Skeletal muscle satellite cell (primary cell): ENCODE measurements around the gene SCAMP5.

Source experiments
- H3K27me3 ChIP-seq: 2 replicates; pipeline ENCODE4 v1.7.0; 2013; ENCODE audit warnings: low read length; ENCODE audit not compliant: control insufficient read depth, insufficient read depth
- H3K36me3 ChIP-seq: 2 replicates; pipeline ENCODE4 v1.7.0; 2013; ENCODE audit warnings: mild to moderate bottlenecking, control low read depth, low read length; ENCODE audit not compliant: insufficient read depth
- H3K4me1 ChIP-seq: 2 replicates; pipeline ENCODE4 v1.7.0; 2013; ENCODE audit warnings: low read length; ENCODE audit not compliant: control insufficient read depth, insufficient read depth
- H3K4me2 ChIP-seq: 2 replicates; pipeline ENCODE4 v1.7.0; 2013; ENCODE audit warnings: mild to moderate bottlenecking, low read length
- H3K4me3 ChIP-seq: 2 replicates; pipeline ENCODE4 v1.7.0; 2013; ENCODE audit warnings: low read length
- H3K9ac ChIP-seq: 2 replicates; pipeline ENCODE4 v1.7.0; 2013; ENCODE audit warnings: mild to moderate bottlenecking, low read depth, low read length, moderate library complexity
- H3K9me3 ChIP-seq: replicated peaks from 2 replicates; pipeline ENCODE4 v1.7.0; 2013; ENCODE audit warnings: mild to moderate bottlenecking, control low read depth, low read length

The SCAMP5 gene

GRCh38 chr15:75037685-75038084 is 42.3 kb downstream of the SCAMP5 start:
- no peaks in the 10 kb centered on the region for H3K27me3 ChIP-seq
- H3K4me2 ChIP-seq = no peak overlapping the region
- H3K36me3 ChIP-seq = no peaks in the 10 kb centered on the region
- H3K9me3 ChIP-seq = no peaks in the 10 kb centered on the region
- H3K4me3 ChIP-seq = no peak overlapping the region
- peaks cover 13% of the 10 kb centered on the region for H3K4me1 ChIP-seq
- H3K9ac ChIP-seq = no peak overlapping the region

- no peak overlapping the region for H3K4me3 ChIP-seq
- no peaks in the 10 kb centered on the region for H3K36me3 ChIP-seq
- H3K9ac ChIP-seq = no peak overlapping the region
- H3K9me3 ChIP-seq = no peaks in the 10 kb centered on the region
- peaks cover 16% of the 10 kb centered on the region for H3K4me1 ChIP-seq
- H3K4me2 ChIP-seq = no peak overlapping the region
- H3K27me3 ChIP-seq = no peaks in the 10 kb centered on the region
Measured at GRCh38 chr15:75038231-75038630, 42.9 kb downstream of the SCAMP5 start.

GRCh38 chr15:75042730-75043508 is 47.6 kb downstream of the SCAMP5 start:
- peaks cover 4% of the 10 kb centered on the region for H3K36me3 ChIP-seq
- H3K4me2 ChIP-seq = peak overlapping the region; percentile 62
- H3K4me1 ChIP-seq = peaks cover 30% of the 10 kb centered on the region
- peak overlapping the region; percentile 74 for H3K9ac ChIP-seq
- H3K9me3 ChIP-seq = no peaks in the 10 kb centered on the region
- no peaks in the 10 kb centered on the region for H3K27me3 ChIP-seq
- peak overlapping the region; percentile 46 for H3K4me3 ChIP-seq

GRCh38 chr15:75043509-75044257 is 48.3 kb downstream of the SCAMP5 start:
- Histone ChIP-seq H3K36me3 (peaks cover 7% of the 10 kb centered on the region), H3K9ac (peak overlapping the region; percentile 74)

GRCh38 chr15:75044258-75044878 is 49.0 kb downstream of the SCAMP5 start:
- Histone ChIP-seq H3K4me2 (peak overlapping the region; percentile 62), H3K4me1 (peaks cover 30% of the 10 kb centered on the region), H3K27me3 (no peaks in the 10 kb centered on the region), H3K9ac (peak overlapping the region; percentile 59), H3K4me3 (peak overlapping the region; percentile 13), H3K36me3 (peaks cover 13% of the 10 kb centered on the region), H3K9me3 (no peaks in the 10 kb centered on the region)

More at GRCh38 chr15:75043509-75044257, 48.3 kb downstream of the SCAMP5 start:
- Histone ChIP-seq H3K27me3 (no peaks in the 10 kb centered on the region), H3K4me2 (peak overlapping the region; percentile 62), H3K4me1 (peaks cover 30% of the 10 kb centered on the region), H3K4me3 (peak overlapping the region; percentile 46), H3K9me3 (no peaks in the 10 kb centered on the region)

GRCh38 chr15:75045332-75046015 is 50.1 kb downstream of the SCAMP5 start:
- Histone ChIP-seq H3K4me1 (peaks cover 30% of the 10 kb centered on the region), H3K4me2 (no peak overlapping the region), H3K36me3 (peaks cover 13% of the 10 kb centered on the region), H3K4me3 (no peak overlapping the region), H3K9ac (no peak overlapping the region), H3K27me3 (no peaks in the 10 kb centered on the region), H3K9me3 (no peaks in the 10 kb centered on the region)

GRCh38 chr15:75048394-75048793 is 53.0 kb downstream of the SCAMP5 start:
- Histone ChIP-seq H3K36me3 (peaks cover 13% of the 10 kb centered on the region), H3K9me3 (no peaks in the 10 kb centered on the region), H3K4me2 (no peak overlapping the region), H3K4me1 (peaks cover 21% of the 10 kb centered on the region), H3K27me3 (no peaks in the 10 kb centered on the region), H3K4me3 (no peak overlapping the region), H3K9ac (no peak overlapping the region)

GRCh38 chr15:75049392-75049791 is 54.0 kb downstream of the SCAMP5 start:
- H3K4me1 ChIP-seq = peaks cover 12% of the 10 kb centered on the region
- no peaks in the 10 kb centered on the region for H3K27me3 ChIP-seq

GRCh38 chr15:75050283-75050682 is 54.9 kb downstream of the SCAMP5 start:
- Histone ChIP-seq H3K36me3 (peaks cover 10% of the 10 kb centered on the region), H3K4me1 (peaks cover 11% of the 10 kb centered on the region), H3K9ac (no peak overlapping the region), H3K4me2 (no peak overlapping the region), H3K4me3 (no peak overlapping the region), H3K9me3 (no peaks in the 10 kb centered on the region), H3K27me3 (no peaks in the 10 kb centered on the region)

More at GRCh38 chr15:75049392-75049791, 54.0 kb downstream of the SCAMP5 start:
- Histone ChIP-seq H3K36me3 (peaks cover 10% of the 10 kb centered on the region), H3K9ac (no peak overlapping the region), H3K4me2 (no peak overlapping the region), H3K4me3 (no peak overlapping the region), H3K9me3 (no peaks in the 10 kb centered on the region)

GRCh38 chr15:75051191-75051608 is 55.8 kb downstream of the SCAMP5 start:
- Histone ChIP-seq H3K9ac (no peak overlapping the region), H3K36me3 (peaks cover 10% of the 10 kb centered on the region), H3K27me3 (no peaks in the 10 kb centered on the region), H3K4me3 (no peak overlapping the region), H3K9me3 (no peaks in the 10 kb centered on the region), H3K4me2 (no peak overlapping the region), H3K4me1 (peaks cover 11% of the 10 kb centered on the region)

- Histone ChIP-seq H3K4me1 (peaks cover 9% of the 10 kb centered on the region), H3K4me2 (no peak overlapping the region)
Measured at GRCh38 chr15:75051711-75052110, 56.3 kb downstream of the SCAMP5 start.

More at GRCh38 chr15:75051711-75052110, 56.3 kb downstream of the SCAMP5 start:
- H3K4me3 ChIP-seq = no peak overlapping the region
- no peaks in the 10 kb centered on the region for H3K9me3 ChIP-seq
- peaks cover 10% of the 10 kb centered on the region for H3K36me3 ChIP-seq
- H3K9ac ChIP-seq = no peak overlapping the region
- H3K27me3 ChIP-seq = no peaks in the 10 kb centered on the region
